ENCODE data around the gene MOB1A. TPM values are rescaled to one million over a fixed set of nuclear protein-coding genes. Genes with fewer than 3 reads are reported as not detected.

Gene MOB1A
- total and polyA plus RNA-seq, 2 of the 13 experiments (the other 11 are each of a cell fraction or from before 2014, with no cell fraction given) = 48.2 to 139 TPM

DNA sequence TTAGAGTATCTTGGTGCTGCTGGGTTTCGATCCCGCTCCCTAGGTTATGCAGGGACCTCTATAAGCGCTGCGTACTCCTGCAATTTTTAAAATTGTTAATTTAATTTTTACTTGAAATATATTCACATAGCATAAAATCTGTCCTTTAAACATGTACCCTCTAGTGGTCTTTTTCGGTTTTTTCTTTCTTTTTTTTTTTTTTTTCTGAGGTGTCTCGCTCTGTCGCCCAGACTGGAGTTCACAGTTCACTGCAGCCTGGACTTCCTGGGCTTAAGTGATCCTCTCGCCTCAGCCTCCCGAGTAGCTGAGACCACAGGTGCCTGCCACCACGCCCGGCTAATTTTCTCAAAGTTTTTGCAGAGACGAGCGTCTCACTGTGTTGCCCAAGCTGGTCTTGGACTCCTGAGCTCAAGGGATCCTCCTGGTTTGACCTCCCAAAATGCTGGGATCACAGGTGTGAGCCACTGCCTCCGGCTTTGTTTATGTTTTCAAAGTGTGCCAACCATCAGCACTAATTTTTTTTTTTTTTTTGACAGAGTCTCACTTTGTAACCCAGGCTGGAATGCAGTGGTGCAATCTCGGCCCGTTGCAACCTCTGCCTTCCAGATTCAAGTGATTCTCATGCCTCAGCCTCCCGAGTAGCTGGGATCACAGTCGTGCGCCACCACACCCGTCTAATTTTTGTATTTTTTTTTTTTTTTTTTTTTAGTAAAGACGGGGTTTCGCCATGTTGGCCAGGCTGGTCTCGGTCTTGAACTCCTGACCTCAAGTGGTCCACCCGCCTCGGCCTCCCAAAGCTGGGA, 585 bp upstream of the MOB1A start (continued):
- 0 out of 2 replicates have a peak, but pooled peaks have one; percentile 14 for TF ChIP-seq RFXANK (CRISPR knock-in tag; IDR thresholded peaks at IDR 0.05)
- TF ChIP-seq ZFP90 (CRISPR knock-in tag; IDR thresholded peaks at IDR 0.05; ENCODE audit: borderline replicate concordance) = 0 out of 2 replicates have a peak, but pooled peaks have one; percentile 64
- TF ChIP-seq KDM5A (IDR thresholded peaks at IDR 0.05; ENCODE audit: borderline replicate concordance, low read length) = peak; percentile 50; the same call in 1 of the 2 replicates
- no peak for TF ChIP-seq NCOA5 (CRISPR knock-in tag; IDR thresholded peaks at IDR 0.05)
- 0 out of 2 replicates have a peak, but pooled peaks have one; percentile 16 for TF ChIP-seq ZFP37 (CRISPR knock-in tag; IDR thresholded peaks at IDR 0.05; ENCODE audit: borderline replicate concordance)
- TF ChIP-seq ZNF83 (CRISPR knock-in tag; IDR thresholded peaks at IDR 0.05; ENCODE audit: borderline replicate concordance) = no peak
- peak; percentile 52; the same call in 1 of the 2 replicates for TF ChIP-seq ZNF670 (CRISPR knock-in tag; IDR thresholded peaks at IDR 0.05; ENCODE audit: borderline replicate concordance)
- TF ChIP-seq ZNF816 (CRISPR knock-in tag; IDR thresholded peaks at IDR 0.05; ENCODE audit: borderline replicate concordance) = peak; percentile 46; the same call in 1 of the 2 replicates
- TF ChIP-seq SMARCE1 (IDR thresholded peaks at IDR 0.05; ENCODE audit: borderline replicate concordance) = no peak
- peak; percentile 24 for TF ChIP-seq PHF20 (CRISPR knock-in tag; IDR thresholded peaks at IDR 0.05)
- no peak for TF ChIP-seq NFKBIZ (CRISPR knock-in tag; IDR thresholded peaks at IDR 0.05)
- TF ChIP-seq, protein P1, sequence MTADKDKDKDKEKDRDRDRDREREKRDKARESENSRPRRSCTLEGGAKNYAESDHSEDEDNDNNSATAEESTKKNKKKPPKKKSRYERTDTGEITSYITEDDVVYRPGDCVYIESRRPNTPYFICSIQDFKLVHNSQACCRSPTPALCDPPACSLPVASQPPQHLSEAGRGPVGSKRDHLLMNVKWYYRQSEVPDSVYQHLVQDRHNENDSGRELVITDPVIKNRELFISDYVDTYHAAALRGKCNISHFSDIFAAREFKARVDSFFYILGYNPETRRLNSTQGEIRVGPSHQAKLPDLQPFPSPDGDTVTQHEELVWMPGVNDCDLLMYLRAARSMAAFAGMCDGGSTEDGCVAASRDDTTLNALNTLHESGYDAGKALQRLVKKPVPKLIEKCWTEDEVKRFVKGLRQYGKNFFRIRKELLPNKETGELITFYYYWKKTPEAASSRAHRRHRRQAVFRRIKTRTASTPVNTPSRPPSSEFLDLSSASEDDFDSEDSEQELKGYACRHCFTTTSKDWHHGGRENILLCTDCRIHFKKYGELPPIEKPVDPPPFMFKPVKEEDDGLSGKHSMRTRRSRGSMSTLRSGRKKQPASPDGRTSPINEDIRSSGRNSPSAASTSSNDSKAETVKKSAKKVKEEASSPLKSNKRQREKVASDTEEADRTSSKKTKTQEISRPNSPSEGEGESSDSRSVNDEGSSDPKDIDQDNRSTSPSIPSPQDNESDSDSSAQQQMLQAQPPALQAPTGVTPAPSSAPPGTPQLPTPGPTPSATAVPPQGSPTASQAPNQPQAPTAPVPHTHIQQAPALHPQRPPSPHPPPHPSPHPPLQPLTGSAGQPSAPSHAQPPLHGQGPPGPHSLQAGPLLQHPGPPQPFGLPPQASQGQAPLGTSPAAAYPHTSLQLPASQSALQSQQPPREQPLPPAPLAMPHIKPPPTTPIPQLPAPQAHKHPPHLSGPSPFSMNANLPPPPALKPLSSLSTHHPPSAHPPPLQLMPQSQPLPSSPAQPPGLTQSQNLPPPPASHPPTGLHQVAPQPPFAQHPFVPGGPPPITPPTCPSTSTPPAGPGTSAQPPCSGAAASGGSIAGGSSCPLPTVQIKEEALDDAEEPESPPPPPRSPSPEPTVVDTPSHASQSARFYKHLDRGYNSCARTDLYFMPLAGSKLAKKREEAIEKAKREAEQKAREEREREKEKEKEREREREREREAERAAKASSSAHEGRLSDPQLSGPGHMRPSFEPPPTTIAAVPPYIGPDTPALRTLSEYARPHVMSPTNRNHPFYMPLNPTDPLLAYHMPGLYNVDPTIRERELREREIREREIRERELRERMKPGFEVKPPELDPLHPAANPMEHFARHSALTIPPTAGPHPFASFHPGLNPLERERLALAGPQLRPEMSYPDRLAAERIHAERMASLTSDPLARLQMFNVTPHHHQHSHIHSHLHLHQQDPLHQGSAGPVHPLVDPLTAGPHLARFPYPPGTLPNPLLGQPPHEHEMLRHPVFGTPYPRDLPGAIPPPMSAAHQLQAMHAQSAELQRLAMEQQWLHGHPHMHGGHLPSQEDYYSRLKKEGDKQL (CRISPR knock-in tag; IDR thresholded peaks at IDR 0.05; ENCODE audit: low read depth) = no peak
- TF ChIP-seq, protein P2, sequence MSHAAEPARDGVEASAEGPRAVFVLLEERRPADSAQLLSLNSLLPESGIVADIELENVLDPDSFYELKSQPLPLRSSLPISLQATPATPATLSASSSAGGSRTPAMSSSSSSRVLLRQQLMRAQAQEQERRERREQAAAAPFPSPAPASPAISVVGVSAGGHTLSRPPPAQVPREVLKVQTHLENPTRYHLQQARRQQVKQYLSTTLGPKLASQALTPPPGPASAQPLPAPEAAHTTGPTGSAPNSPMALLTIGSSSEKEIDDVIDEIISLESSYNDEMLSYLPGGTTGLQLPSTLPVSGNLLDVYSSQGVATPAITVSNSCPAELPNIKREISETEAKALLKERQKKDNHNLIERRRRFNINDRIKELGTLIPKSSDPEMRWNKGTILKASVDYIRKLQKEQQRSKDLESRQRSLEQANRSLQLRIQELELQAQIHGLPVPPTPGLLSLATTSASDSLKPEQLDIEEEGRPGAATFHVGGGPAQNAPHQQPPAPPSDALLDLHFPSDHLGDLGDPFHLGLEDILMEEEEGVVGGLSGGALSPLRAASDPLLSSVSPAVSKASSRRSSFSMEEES (CRISPR knock-in tag; IDR thresholded peaks at IDR 0.05) = no peak
- TF ChIP-seq, protein P3, sequence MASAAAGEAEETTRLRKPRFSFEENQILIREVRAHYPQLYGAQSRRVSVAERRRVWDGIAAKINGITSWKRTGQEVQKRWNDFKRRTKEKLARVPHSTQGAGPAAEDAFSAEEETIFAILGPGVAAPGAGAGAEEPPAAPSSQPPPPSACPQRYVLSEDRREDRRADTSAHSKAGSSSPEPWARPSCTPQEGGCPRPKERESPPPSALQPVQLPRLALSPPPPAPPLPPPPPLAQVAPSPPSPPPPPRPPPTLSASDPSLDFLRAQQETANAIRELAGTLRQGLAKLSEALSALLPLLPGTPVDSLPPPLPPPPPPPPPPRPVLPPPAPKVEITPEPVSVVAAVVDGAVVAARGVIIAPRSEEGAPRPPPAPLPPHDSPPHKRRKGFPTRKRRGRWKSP (CRISPR knock-in tag; IDR thresholded peaks at IDR 0.05) = no peak
- TF ChIP-seq, protein P4, sequence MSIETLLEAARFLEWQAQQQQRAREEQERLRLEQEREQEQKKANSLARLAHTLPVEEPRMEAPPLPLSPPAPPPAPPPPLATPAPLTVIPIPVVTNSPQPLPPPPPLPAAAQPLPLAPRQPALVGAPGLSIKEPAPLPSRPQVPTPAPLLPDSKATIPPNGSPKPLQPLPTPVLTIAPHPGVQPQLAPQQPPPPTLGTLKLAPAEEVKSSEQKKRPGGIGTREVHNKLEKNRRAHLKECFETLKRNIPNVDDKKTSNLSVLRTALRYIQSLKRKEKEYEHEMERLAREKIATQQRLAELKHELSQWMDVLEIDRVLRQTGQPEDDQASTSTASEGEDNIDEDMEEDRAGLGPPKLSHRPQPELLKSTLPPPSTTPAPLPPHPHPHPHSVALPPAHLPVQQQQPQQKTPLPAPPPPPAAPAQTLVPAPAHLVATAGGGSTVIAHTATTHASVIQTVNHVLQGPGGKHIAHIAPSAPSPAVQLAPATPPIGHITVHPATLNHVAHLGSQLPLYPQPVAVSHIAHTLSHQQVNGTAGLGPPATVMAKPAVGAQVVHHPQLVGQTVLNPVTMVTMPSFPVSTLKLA (IDR thresholded peaks at IDR 0.05) = no peak
- no peak for TF ChIP-seq ZNF781 (CRISPR knock-in tag; IDR thresholded peaks at IDR 0.05; ENCODE audit: borderline replicate concordance, not compliant biosample characterization)
- no peak for TF ChIP-seq CREB1 (IDR thresholded peaks at IDR 0.05)
- TF ChIP-seq CREB1 (CRISPR knock-in tag; IDR thresholded peaks at IDR 0.05) = peak; percentile 53
- no peak for TF ChIP-seq SYNCRIP (IDR thresholded peaks at IDR 0.05; ENCODE audit: insufficient read depth, low read depth, low read length)
